IPS DF 19.7 (cell line): ENCODE results near the gene NCKAP5.

Experiments used
- DNase-seq: peaks from one replicate; pipeline ENCODE4 v3.0.0-alpha.2; 2013; ENCODE audit warnings: low read depth, low spot score

Gene NCKAP5

GRCh38 chr2:133574186-133574585, 5.9 kb upstream of the NCKAP5 start:
- DNase-seq, result no peak

GRCh38 chr2:133573491-133574162, 5.4 kb upstream of the NCKAP5 start:
- no peak for DNase-seq

GRCh38 chr2:133571249-133571648, 3.0 kb upstream of the NCKAP5 start:
- no peak for DNase-seq

GRCh38 chr2:133570542-133570941, 2.3 kb upstream of the NCKAP5 start:
- DNase-seq, result no peak

- DNase-seq, result no peak
These were observed 1.1 kb upstream of the NCKAP5 start for GRCh38 chr2:133569286-133569830.

GRCh38 chr2:133568598-133568997, 335 bp upstream of the NCKAP5 start:
- DNase-seq, result no peak

GRCh38 chr2:133562558-133562957, 5.7 kb downstream of the NCKAP5 start:
- DNase-seq, result no peak

GRCh38 chr2:133561045-133561852, 7.0 kb downstream of the NCKAP5 start:
- no peak for DNase-seq

GRCh38 chr2:133557614-133558013, 10.6 kb downstream of the NCKAP5 start:
- DNase-seq, result no peak

- DNase-seq, result no peak
These were observed 14.3 kb downstream of the NCKAP5 start for GRCh38 chr2:133553838-133554408.

GRCh38 chr2:133553251-133553650, 15.0 kb downstream of the NCKAP5 start:
- DNase-seq, result no peak

GRCh38 chr2:133552821-133553220, 15.4 kb downstream of the NCKAP5 start:
- no peak for DNase-seq

- no peak for DNase-seq
These were observed 26.5 kb downstream of the NCKAP5 start for GRCh38 chr2:133541797-133542196.

GRCh38 chr2:133541376-133541775, 26.9 kb downstream of the NCKAP5 start:
- DNase-seq, result no peak

- no peak for DNase-seq
These were observed 35.3 kb downstream of the NCKAP5 start for GRCh38 chr2:133532919-133533318.

GRCh38 chr2:133531382-133531781, 36.9 kb downstream of the NCKAP5 start:
- no peak for DNase-seq

GRCh38 chr2:133530645-133531044, 37.6 kb downstream of the NCKAP5 start:
- no peak for DNase-seq

- DNase-seq, result no peak
These were observed 41.5 kb downstream of the NCKAP5 start for GRCh38 chr2:133526530-133527300.

- no peak for DNase-seq
These were observed 42.4 kb downstream of the NCKAP5 start for GRCh38 chr2:133525613-133526529.

- no peak for DNase-seq
These were observed 43.2 kb downstream of the NCKAP5 start for GRCh38 chr2:133525090-133525489.

- DNase-seq, result no peak
These were observed 44.9 kb downstream of the NCKAP5 start for GRCh38 chr2:133523406-133523805.
